CD14-positive monocyte (primary cell): ENCODE results near the gene CCDC50. TPM values are rescaled to one million over a fixed set of nuclear protein-coding genes. Genes with fewer than 3 reads are reported as not detected.

Source experiments
- DNase-seq, 3 donors: peaks; one replicate each; pipeline ENCODE4 v3.0.0-alpha.2; 2011 to 2022
- H2AFZ ChIP-seq: 2 replicates; pipeline ENCODE4 v1.6.0; 2012; ENCODE audit warnings: mild to moderate bottlenecking, low read depth, low read length, inconsistent platforms; ENCODE audit not compliant: insufficient read depth, poor library complexity, severe bottlenecking
- H3K27ac ChIP-seq, 2 donors: 1 replicate in 1 of 2; 2 replicates in 1 of 2; pipeline ENCODE4 v1.5.1; 2012 to 2013; ENCODE audit warnings: low read length in 2 of 2, control low read depth in 1 of 2, inconsistent platforms in 1 of 2, low read depth in 1 of 2, mild to moderate bottlenecking in 1 of 2
- H3K27me3 ChIP-seq, 2 donors: one replicate each; pipeline versions ENCODE4 v1.6.0 to v1.6.1; 2011 to 2013; ENCODE audit warnings: low read length in 2 of 2; ENCODE audit not compliant: control insufficient read depth in 2 of 2, insufficient read depth in 2 of 2
- H3K36me3 ChIP-seq, 2 donors: replicated peaks in 1 of 2; 1 replicate in 1 of 2; 2 replicates in 1 of 2; pipeline versions ENCODE4 v1.5.1 to v1.6.1; 2012 to 2013; ENCODE audit warnings: low read length in 2 of 2, control low read depth in 1 of 2, inconsistent platforms in 1 of 2, mild to moderate bottlenecking in 1 of 2; ENCODE audit not compliant: insufficient read depth in 2 of 2, control insufficient read depth in 1 of 2
- H3K4me1 ChIP-seq, 2 donors: 1 replicate in 1 of 2; 2 replicates in 1 of 2; pipeline versions ENCODE4 v1.5.1 to v1.6.1; 2012 to 2013; ENCODE audit warnings: low read length in 2 of 2, control low read depth in 1 of 2, inconsistent platforms in 1 of 2, mild to moderate bottlenecking in 1 of 2, moderate library complexity in 1 of 2; ENCODE audit not compliant: insufficient read depth in 2 of 2, control insufficient read depth in 1 of 2
- H3K4me2 ChIP-seq: replicated peaks from 2 replicates; pipeline ENCODE3; 2012; ENCODE audit warnings: low read length, moderate library complexity, mild to moderate bottlenecking; ENCODE audit not compliant: poor library complexity, severe bottlenecking; ENCODE audit errors: extremely low read depth
- H3K4me3 ChIP-seq, 3 experiments: fragments of 200-600 bp in 1 of 3; sonication (generic) in 1 of 3; replicated peaks in 1 of 3; 1 replicate in 2 of 3; 2 replicates in 1 of 3; pipeline ENCODE4 v1.5.1; 2011 to 2013; ENCODE audit warnings: low read length in 3 of 3, mild to moderate bottlenecking in 3 of 3, control low read depth in 2 of 3, low read depth in 2 of 3, inconsistent platforms in 1 of 3, moderate library complexity in 1 of 3
- H3K79me2 ChIP-seq: 2 replicates; pipeline ENCODE4 v1.6.0; 2012; ENCODE audit warnings: mild to moderate bottlenecking, control low read depth, inconsistent platforms, low read length, moderate library complexity; ENCODE audit not compliant: insufficient read depth
- H3K9ac ChIP-seq: 2 replicates; pipeline ENCODE4 v1.6.0; 2017; ENCODE audit warnings: low read length, mild to moderate bottlenecking; ENCODE audit not compliant: insufficient read depth, poor library complexity, severe bottlenecking
- H3K9me3 ChIP-seq, 2 donors: replicated peaks in 1 of 2; 1 replicate in 1 of 2; 2 replicates in 1 of 2; pipeline versions ENCODE4 v1.5.1 to v1.6.1; 2012 to 2013; ENCODE audit warnings: low read length in 2 of 2, control low read depth in 1 of 2; ENCODE audit not compliant: control insufficient read depth in 1 of 2, insufficient read depth in 1 of 2
- H4K20me1 ChIP-seq: 2 replicates; pipeline ENCODE4 v1.6.0; 2012; ENCODE audit warnings: mild to moderate bottlenecking, low read length, control low read depth, moderate library complexity; ENCODE audit not compliant: insufficient read depth
- H3K27ac Mint-ChIP-seq, 7 donors: one replicate each; pipeline ENCODE4 v1.8.0; 2020; ENCODE audit warnings: mild to moderate bottlenecking in 7 of 7, mixed read lengths in 7 of 7, moderate library complexity in 6 of 7, inconsistent platforms in 2 of 7
- H3K27me3 Mint-ChIP-seq, 3 donors: one replicate each; pipeline ENCODE4 v1.8.0; 2021 to 2022; ENCODE audit warnings: low read depth in 3 of 3, mild to moderate bottlenecking in 3 of 3, mixed read lengths in 3 of 3, moderate library complexity in 3 of 3, inconsistent platforms in 1 of 3
- H3K36me3 Mint-ChIP-seq, 2 donors: one replicate each; pipeline ENCODE4 v1.8.0; 2020; ENCODE audit warnings: mixed read lengths in 2 of 2, inconsistent platforms in 1 of 2, mild to moderate bottlenecking in 1 of 2
- H3K4me1 Mint-ChIP-seq: one replicate; pipeline ENCODE4 v1.8.0; 2020; ENCODE audit warnings: mild to moderate bottlenecking, mixed read lengths
- H3K4me3 Mint-ChIP-seq, 2 donors: one replicate each; pipeline ENCODE4 v1.8.0; 2020; ENCODE audit warnings: mild to moderate bottlenecking in 2 of 2, mixed read lengths in 2 of 2, moderate library complexity in 1 of 2
- H3K9me3 Mint-ChIP-seq, 7 donors: one replicate each; pipeline ENCODE4 v1.8.0; 2020 to 2022; ENCODE audit warnings: mixed read lengths in 7 of 7, mild to moderate bottlenecking in 6 of 7, moderate library complexity in 6 of 7, inconsistent platforms in 2 of 7
- WGBS: methylation state at CpG from one replicate; pipeline ENCODE4 v1.1.5; 2013; ENCODE audit warnings: missing lambda C conversion rate; ENCODE audit not compliant: insufficient coverage; 5-methylcytosine and 5-hydroxymethylcytosine counted together
- intact Hi-C, 2 donors: fragments of 100-400 bp; cut with micrococcal nuclease; formaldehyde crosslinking; loops; one replicate each; pipeline versions ENCODE4 v1.15.0 to v1.15.1; 2023
- polyA plus RNA-seq, 3 donors: library from polyadenylated mRNA; depleted of rRNA in 1 of 3; unstranded in 2 of 3; stranded (reverse) in 1 of 3; fragments of 300-500 nt in 2 of 3; fragments of >200 nt in 1 of 3; fragmentation: Illumina TruSeq in 2 of 3; gene quantifications; 1 replicate in 2 of 3; 2 replicates in 1 of 3; pipeline ENCODE4 v1.2.3, GENCODE V29; 2012 to 2021
- TF ChIP-seq, protein P1 (sequence below): fragments of 200-600 bp; IDR thresholded peaks from one replicate; pipeline ENCODE4 v1.8.0; 2022; ENCODE audit warnings: antibody characterized with exemption, mild to moderate bottlenecking

The CCDC50 gene
- polyA plus RNA-seq, 3 donors, result 13.3 to 29.2 (median 25.8) TPM

- DNase-seq, result no peak
- Histone ChIP-seq H3K4me3 (no peak overlapping the region), H3K4me2 (no peak overlapping the region), H3K4me1 (no peaks in the 10 kb centered on the region), H3K9me3 (no peaks in the 10 kb centered on the region), H4K20me1 (no peaks in the 10 kb centered on the region), H3K27ac (no peak overlapping the region), H2AFZ (no peak overlapping the region), H3K79me2 (no peaks in the 10 kb centered on the region), H3K9ac (no peak overlapping the region), H3K27me3 (no peaks in the 10 kb centered on the region), H3K36me3 (peaks cover 14 to 51% of the 10 kb centered on the region in 2 donors)
- Mint-ChIP-seq H3K27me3 (peaks cover 0 to 3% (median 0%) of the 10 kb centered on the region in 3 donors), H3K4me3 (no peak overlapping the region), H3K27ac (no peak overlapping the region), H3K4me1 (no peaks in the 10 kb centered on the region), H3K9me3 (no peaks in the 10 kb centered on the region), H3K36me3 (peaks cover 19 to 48% of the 10 kb centered on the region in 2 donors)
- intact Hi-C loops, result no loop called here
- WGBS, result no CpG with 5 or more reads among the region's 1 CpG
- TF ChIP-seq, protein P1, sequence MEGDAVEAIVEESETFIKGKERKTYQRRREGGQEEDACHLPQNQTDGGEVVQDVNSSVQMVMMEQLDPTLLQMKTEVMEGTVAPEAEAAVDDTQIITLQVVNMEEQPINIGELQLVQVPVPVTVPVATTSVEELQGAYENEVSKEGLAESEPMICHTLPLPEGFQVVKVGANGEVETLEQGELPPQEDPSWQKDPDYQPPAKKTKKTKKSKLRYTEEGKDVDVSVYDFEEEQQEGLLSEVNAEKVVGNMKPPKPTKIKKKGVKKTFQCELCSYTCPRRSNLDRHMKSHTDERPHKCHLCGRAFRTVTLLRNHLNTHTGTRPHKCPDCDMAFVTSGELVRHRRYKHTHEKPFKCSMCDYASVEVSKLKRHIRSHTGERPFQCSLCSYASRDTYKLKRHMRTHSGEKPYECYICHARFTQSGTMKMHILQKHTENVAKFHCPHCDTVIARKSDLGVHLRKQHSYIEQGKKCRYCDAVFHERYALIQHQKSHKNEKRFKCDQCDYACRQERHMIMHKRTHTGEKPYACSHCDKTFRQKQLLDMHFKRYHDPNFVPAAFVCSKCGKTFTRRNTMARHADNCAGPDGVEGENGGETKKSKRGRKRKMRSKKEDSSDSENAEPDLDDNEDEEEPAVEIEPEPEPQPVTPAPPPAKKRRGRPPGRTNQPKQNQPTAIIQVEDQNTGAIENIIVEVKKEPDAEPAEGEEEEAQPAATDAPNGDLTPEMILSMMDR, result peak; percentile 18
These were observed 59.6 kb downstream of the CCDC50 start for GRCh38 chr3:191388823-191389222.

GRCh38 chr3:191390580-191390979 lies 61.4 kb downstream of the CCDC50 start:
- intact Hi-C loops, result no loop called here
- no peak for DNase-seq
- H3K36me3 ChIP-seq, result peaks cover 10 to 52% of the 10 kb centered on the region in 2 donors
- Mint-ChIP-seq H3K4me1 (no peaks in the 10 kb centered on the region), H3K9me3 (no peaks in the 10 kb centered on the region), H3K27ac (no peak overlapping the region), H3K36me3 (peaks cover 19 to 48% of the 10 kb centered on the region in 2 donors), H3K27me3 (peaks cover 0 to 3% (median 0%) of the 10 kb centered on the region in 3 donors), H3K4me3 (no peak overlapping the region)
- H3K27ac ChIP-seq, result no peak overlapping the region
- H3K27me3 ChIP-seq, result no peaks in the 10 kb centered on the region
- TF ChIP-seq, protein P1, result no peak
- H2AFZ ChIP-seq, result no peak overlapping the region
- no peak overlapping the region for H3K4me3 ChIP-seq
- WGBS, result no CpG with 5 or more reads among the region's 3 CpGs
- H3K4me2 ChIP-seq, result no peak overlapping the region
- no peak overlapping the region for H3K9ac ChIP-seq
- H4K20me1 ChIP-seq, result no peaks in the 10 kb centered on the region
- no peaks in the 10 kb centered on the region for H3K9me3 ChIP-seq
- no peaks in the 10 kb centered on the region for H3K79me2 ChIP-seq
- no peaks in the 10 kb centered on the region for H3K4me1 ChIP-seq
